ENCODE measurements around the gene SLC47A1.

GRCh38 chr17:19538095-19539039, 4.7 kb downstream of the SLC47A1 start:
- TF ChIP-seq ZNF398 (tag by site-specific recombination; IDR thresholded peaks at IDR 0.05) (no peak), ZNF175 (tag by site-specific recombination; IDR thresholded peaks at IDR 0.05) (no peak), ZNF514 (tag by site-specific recombination; IDR thresholded peaks at IDR 0.05) (no peak), CTCF (tag by site-specific recombination; IDR thresholded peaks at IDR 0.05) (no peak), ZNF501 (tag by site-specific recombination; IDR thresholded peaks at IDR 0.05) (no peak), ATF2 (tag by site-specific recombination; IDR thresholded peaks at IDR 0.05; ENCODE audit: low read depth) (no peak), ZNF664 (tag by site-specific recombination; IDR thresholded peaks at IDR 0.05) (no peak), ZNF777 (tag by site-specific recombination; IDR thresholded peaks at IDR 0.05; ENCODE audit: borderline replicate concordance) (no peak), ZNF223 (tag by site-specific recombination; IDR thresholded peaks at IDR 0.05) (no peak), ZBTB11 (tag by site-specific recombination; conservative IDR thresholded peaks at IDR 0.05; ENCODE audit: low read depth) (no peak), ZNF18 (tag by site-specific recombination; IDR thresholded peaks at IDR 0.05) (no peak), TCF7L2 (IDR thresholded peaks at IDR 0.05; ENCODE audit: borderline replicate concordance, low read depth, low read length) (no peak), ZNF707 (tag by site-specific recombination; IDR thresholded peaks at IDR 0.05) (no peak)

Measured in HEK293 (cell line).